A549 treated with AZD9567 at 1 μM for 4 hours (cell line): ENCODE measurements around the gene FAM32A. TPM values are rescaled to one million over a fixed set of nuclear protein-coding genes. Genes with fewer than 3 reads are reported as not detected.

Experiments
- total RNA-seq: library from RNA; stranded (reverse); fragments of 200-300 nt; extraction: Qiagen RNA extraction; gene quantifications from 5 replicates; pipeline ENCODE4 v1.2.3, GENCODE V29; 2022; ENCODE audit not compliant: insufficient read depth

The FAM32A gene
- 77.8 to 95.3 TPM (median 92.8 TPM) in 5 replicates for total RNA-seq

GRCh38 chr19:16185123-16185767 lies at the start of gene FAM32A:
FAM32A (plus strand) TSS chr19:16185410; CDS start chr19:16185443, 33 bp downstream.

GRCh38 chr19:16143399-16144215 lies 41.6 kb upstream of the FAM32A start, which contains the start of gene HSH2D:
HSH2D (plus strand) TSS chr19:16143685; CDS start chr19:16148751, 5,066 bp downstream.

GRCh38 chr19:16197622-16198369 lies 12.6 kb downstream of the FAM32A start, which contains the start of gene AP1M1:
AP1M1 (plus strand) TSS chr19:16197911; CDS start chr19:16198027, 116 bp downstream.

Other genes starting within 250 kb of the FAM32A start
- not detected in 5 replicates for gene OR10H4, start 236.4 kb upstream of the FAM32A start, total RNA-seq
- gene TPM4, start 108.9 kb upstream of the FAM32A start, total RNA-seq, result 367 to 477 TPM (median 420 TPM) in 5 replicates
- 44.3 to 94.8 TPM (median 45.5 TPM) in 5 replicates for gene RAB8A, start 73.5 kb upstream of the FAM32A start, total RNA-seq
- gene HSH2D, start 41.7 kb upstream of the FAM32A start, total RNA-seq, result 0.06 to 0.09 TPM (median 0.06 TPM) in 3 of 5 replicates, not detected in the others
- gene CIB3, start 11.9 kb upstream of the FAM32A start, total RNA-seq, result not detected in 5 replicates
- 57.5 to 70.2 TPM (median 65.2 TPM) in 5 replicates for gene AP1M1, start 12.5 kb downstream of the FAM32A start, total RNA-seq
- 16.5 to 36.4 TPM (median 30.6 TPM) in 5 replicates for gene KLF2, start 139.4 kb downstream of the FAM32A start, total RNA-seq